ENCODE data around the gene IDS. TPM values are rescaled to one million over a fixed set of nuclear protein-coding genes. Genes with fewer than 3 reads are reported as not detected.
"Not testable (repeated sequence)": the region's sequence is repeated elsewhere in the genome, so short reads cannot be mapped to it uniquely, and the experiment has no call there.

The IDS gene
- total RNA-seq, 1 experiment from 2014 or later: 29.9 TPM

GRCh38 chrX:149528381-149528780 lies 23.3 kb upstream of the IDS start:
- Mint-ChIP-seq H3K36me3 (ENCODE audit: insufficient read depth, unreplicated experiment) (peaks cover 10% of the 10 kb centered on the region), H3K4me3 (ENCODE audit: unreplicated experiment) (no peak overlapping the region), H3K27me3 (ENCODE audit: insufficient read depth, unreplicated experiment) (no peaks in the 10 kb centered on the region), H3K9me3 (ENCODE audit: unreplicated experiment) (peaks cover 5% of the 10 kb centered on the region), H3K27ac (ENCODE audit: low read depth, unreplicated experiment) (no peak overlapping the region), H3K4me1 (ENCODE audit: insufficient read depth, unreplicated experiment) (no peaks in the 10 kb centered on the region)
- BruUV-seq (replicated peaks): no TSS peak
- POLR2A ChIA-PET: no interaction called here
- TF ChIP-seq CTCF (IDR thresholded peaks at IDR 0.05; ENCODE audit: unreplicated experiment): no peak
- CTCF ChIA-PET: interaction anchor here (0.6 to 1.0 kb wide), 6 partner anchors 10 to 615 kb away, joined by 3 to 4 read pairs (median 3); partner anchors contain the start of gene EOLA2
- intact Hi-C loops (cut with micrococcal nuclease): no loop called here
- DNase-seq (ENCODE audit: unreplicated experiment): no peak

- Mint-ChIP-seq H3K36me3 (ENCODE audit: insufficient read depth, unreplicated experiment) (peaks cover 10% of the 10 kb centered on the region), H3K4me1 (ENCODE audit: insufficient read depth, unreplicated experiment) (no peaks in the 10 kb centered on the region), H3K27ac (ENCODE audit: low read depth, unreplicated experiment) (no peak overlapping the region), H3K27me3 (ENCODE audit: insufficient read depth, unreplicated experiment) (no peaks in the 10 kb centered on the region), H3K9me3 (ENCODE audit: unreplicated experiment) (peaks cover 5% of the 10 kb centered on the region), H3K4me3 (ENCODE audit: unreplicated experiment) (no peak overlapping the region)
- peak; percentile 26 for TF ChIP-seq CTCF (IDR thresholded peaks at IDR 0.05; ENCODE audit: unreplicated experiment)
- POLR2A ChIA-PET: interaction anchor here (1.0 kb wide), 1 partner anchor 413 kb away, joined by 3 read pairs; no protein-coding TSS in a partner anchor
- intact Hi-C loops (cut with micrococcal nuclease): no loop called here
- CTCF ChIA-PET: interaction anchor here (0.6 to 1.0 kb wide), 3 partner anchors 45 to 292 kb away, joined by 3 read pairs; no protein-coding TSS in a partner anchor
- DNase-seq (ENCODE audit: unreplicated experiment): peak; percentile 46
- BruUV-seq (replicated peaks): no TSS peak
Observed at GRCh38 chrX:149527705-149528104, 22.6 kb upstream of the IDS start.

- POLR2A ChIA-PET; intact Hi-C loops (cut with micrococcal nuclease); H3K4me3 Mint-ChIP-seq (ENCODE audit: unreplicated experiment); H3K27me3 Mint-ChIP-seq (ENCODE audit: insufficient read depth, unreplicated experiment); H3K9me3 Mint-ChIP-seq (ENCODE audit: unreplicated experiment); BruUV-seq (replicated peaks); H3K27ac Mint-ChIP-seq (ENCODE audit: low read depth, unreplicated experiment); DNase-seq (ENCODE audit: unreplicated experiment); H3K36me3 Mint-ChIP-seq (ENCODE audit: insufficient read depth, unreplicated experiment); H3K4me1 Mint-ChIP-seq (ENCODE audit: insufficient read depth, unreplicated experiment): not testable (repeated sequence)
- CTCF ChIA-PET: interaction anchor here (0.6 to 1.1 kb wide), 3 partner anchors 11 to 424 kb away, joined by 3 to 5 read pairs (median 4); no protein-coding TSS in a partner anchor
Observed at GRCh38 chrX:149526318-149527033, 21.4 kb upstream of the IDS start.

- H3K27me3 Mint-ChIP-seq (ENCODE audit: insufficient read depth, unreplicated experiment); H3K4me3 Mint-ChIP-seq (ENCODE audit: unreplicated experiment); H3K27ac Mint-ChIP-seq (ENCODE audit: low read depth, unreplicated experiment); POLR2A ChIA-PET; H3K36me3 Mint-ChIP-seq (ENCODE audit: insufficient read depth, unreplicated experiment); BruUV-seq (replicated peaks); H3K9me3 Mint-ChIP-seq (ENCODE audit: unreplicated experiment); intact Hi-C loops (cut with micrococcal nuclease); H3K4me1 Mint-ChIP-seq (ENCODE audit: insufficient read depth, unreplicated experiment); DNase-seq (ENCODE audit: unreplicated experiment): not testable (repeated sequence)
- CTCF ChIA-PET: interaction anchor here (1.0 kb wide), 1 partner anchor 10 kb away, joined by 5 read pairs; no protein-coding TSS in a partner anchor
Observed at GRCh38 chrX:149525903-149526302, 20.8 kb upstream of the IDS start.

GRCh38 chrX:149525389-149525788 lies 20.3 kb upstream of the IDS start:
- H3K27me3 Mint-ChIP-seq (ENCODE audit: insufficient read depth, unreplicated experiment); POLR2A ChIA-PET; H3K4me3 Mint-ChIP-seq (ENCODE audit: unreplicated experiment); H3K27ac Mint-ChIP-seq (ENCODE audit: low read depth, unreplicated experiment); CTCF ChIA-PET; H3K9me3 Mint-ChIP-seq (ENCODE audit: unreplicated experiment); H3K4me1 Mint-ChIP-seq (ENCODE audit: insufficient read depth, unreplicated experiment); intact Hi-C loops (cut with micrococcal nuclease); BruUV-seq (replicated peaks); DNase-seq (ENCODE audit: unreplicated experiment); H3K36me3 Mint-ChIP-seq (ENCODE audit: insufficient read depth, unreplicated experiment): not testable (repeated sequence)

Measured in MCF 10A (cell line).